Prostate gland (tissue), 2 donors: ENCODE measurements around the gene KLHL6.

Experiments used
- POLR2A ChIP-seq: fragments of 450-650 bp; IDR thresholded peaks from one replicate; pipeline ENCODE4 v1.6.1; 2016; ENCODE audit warnings: antibody characterized with exemption, mild to moderate bottlenecking
- TF ChIP-seq, protein P1 (sequence below), 4 experiments: fragments of 200-600 bp in 2 of 4; fragments of 450-650 bp in 2 of 4; sonication (generic) in 2 of 4; IDR thresholded peaks; 1 replicate in 3 of 4; 2 replicates in 1 of 4; pipeline ENCODE4 v1.5.1; 2016 to 2019; ENCODE audit warnings: antibody characterized with exemption in 4 of 4, mild to moderate bottlenecking in 2 of 4, moderate library complexity in 2 of 4

DNA sequence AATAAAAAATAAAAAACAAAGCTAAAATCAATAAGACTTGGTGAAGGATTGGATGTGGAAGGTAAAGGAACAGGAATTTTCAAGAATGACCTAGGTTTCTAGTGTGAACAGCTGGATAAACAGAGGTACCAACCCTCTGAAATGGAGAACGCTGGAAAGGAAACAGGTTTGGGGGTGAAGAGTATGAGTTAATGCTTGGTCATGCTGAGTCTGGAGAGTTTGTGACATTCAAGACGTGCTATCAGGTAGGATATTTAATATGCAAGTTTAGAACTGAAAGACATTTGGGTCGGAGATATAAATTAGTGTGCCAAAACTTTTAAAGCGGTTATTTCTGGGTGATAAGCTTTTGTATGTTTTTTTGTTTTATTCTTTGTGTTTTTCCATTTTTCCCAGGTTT, 11.4 kb upstream of the KLHL6 start:
- TF ChIP-seq, protein P1, sequence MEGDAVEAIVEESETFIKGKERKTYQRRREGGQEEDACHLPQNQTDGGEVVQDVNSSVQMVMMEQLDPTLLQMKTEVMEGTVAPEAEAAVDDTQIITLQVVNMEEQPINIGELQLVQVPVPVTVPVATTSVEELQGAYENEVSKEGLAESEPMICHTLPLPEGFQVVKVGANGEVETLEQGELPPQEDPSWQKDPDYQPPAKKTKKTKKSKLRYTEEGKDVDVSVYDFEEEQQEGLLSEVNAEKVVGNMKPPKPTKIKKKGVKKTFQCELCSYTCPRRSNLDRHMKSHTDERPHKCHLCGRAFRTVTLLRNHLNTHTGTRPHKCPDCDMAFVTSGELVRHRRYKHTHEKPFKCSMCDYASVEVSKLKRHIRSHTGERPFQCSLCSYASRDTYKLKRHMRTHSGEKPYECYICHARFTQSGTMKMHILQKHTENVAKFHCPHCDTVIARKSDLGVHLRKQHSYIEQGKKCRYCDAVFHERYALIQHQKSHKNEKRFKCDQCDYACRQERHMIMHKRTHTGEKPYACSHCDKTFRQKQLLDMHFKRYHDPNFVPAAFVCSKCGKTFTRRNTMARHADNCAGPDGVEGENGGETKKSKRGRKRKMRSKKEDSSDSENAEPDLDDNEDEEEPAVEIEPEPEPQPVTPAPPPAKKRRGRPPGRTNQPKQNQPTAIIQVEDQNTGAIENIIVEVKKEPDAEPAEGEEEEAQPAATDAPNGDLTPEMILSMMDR (IDR thresholded peaks at IDR 0.05): no peak
- no peak for TF ChIP-seq POLR2A
